Putamen (tissue), 1 donor: ENCODE data around the gene UQCRHL.
"Not testable (repeated sequence)": the region's sequence is repeated elsewhere in the genome, so short reads cannot be mapped to it uniquely, and the experiment has no call there.

ENCODE experiments used
- DNase-seq: peaks from one replicate; pipeline ENCODE4 v3.0.0-alpha.2; 2016; ENCODE audit warnings: low spot score

The UQCRHL gene

DNA sequence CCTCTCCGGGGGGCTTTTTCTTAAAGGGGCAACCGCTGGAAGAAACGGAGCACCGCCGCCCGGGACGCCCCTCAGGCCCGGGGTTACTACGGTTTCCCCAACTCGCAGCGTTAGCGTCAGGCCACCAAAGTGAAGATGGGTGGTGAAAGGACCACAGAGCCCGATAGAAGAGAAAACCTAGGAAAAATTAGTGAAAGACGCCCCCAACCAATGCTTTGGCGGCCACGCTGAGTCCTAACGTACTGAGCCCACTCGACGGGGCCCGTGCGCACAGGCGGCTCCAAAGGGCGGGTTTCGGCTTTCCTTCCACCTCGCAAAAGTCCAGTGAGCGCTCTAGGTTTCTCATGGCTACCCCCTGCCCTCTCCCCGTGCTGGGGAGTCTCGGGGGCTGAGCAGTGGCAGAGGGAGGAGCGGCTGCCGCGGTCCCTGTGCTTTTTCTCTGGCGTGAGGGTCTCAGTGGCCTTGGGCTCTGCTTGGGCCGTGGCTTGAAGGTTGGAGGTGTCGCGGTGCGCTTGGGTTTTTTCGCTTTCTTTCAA is 27.8 kb upstream of the UQCRHL start:
- no peak for DNase-seq

DNA sequence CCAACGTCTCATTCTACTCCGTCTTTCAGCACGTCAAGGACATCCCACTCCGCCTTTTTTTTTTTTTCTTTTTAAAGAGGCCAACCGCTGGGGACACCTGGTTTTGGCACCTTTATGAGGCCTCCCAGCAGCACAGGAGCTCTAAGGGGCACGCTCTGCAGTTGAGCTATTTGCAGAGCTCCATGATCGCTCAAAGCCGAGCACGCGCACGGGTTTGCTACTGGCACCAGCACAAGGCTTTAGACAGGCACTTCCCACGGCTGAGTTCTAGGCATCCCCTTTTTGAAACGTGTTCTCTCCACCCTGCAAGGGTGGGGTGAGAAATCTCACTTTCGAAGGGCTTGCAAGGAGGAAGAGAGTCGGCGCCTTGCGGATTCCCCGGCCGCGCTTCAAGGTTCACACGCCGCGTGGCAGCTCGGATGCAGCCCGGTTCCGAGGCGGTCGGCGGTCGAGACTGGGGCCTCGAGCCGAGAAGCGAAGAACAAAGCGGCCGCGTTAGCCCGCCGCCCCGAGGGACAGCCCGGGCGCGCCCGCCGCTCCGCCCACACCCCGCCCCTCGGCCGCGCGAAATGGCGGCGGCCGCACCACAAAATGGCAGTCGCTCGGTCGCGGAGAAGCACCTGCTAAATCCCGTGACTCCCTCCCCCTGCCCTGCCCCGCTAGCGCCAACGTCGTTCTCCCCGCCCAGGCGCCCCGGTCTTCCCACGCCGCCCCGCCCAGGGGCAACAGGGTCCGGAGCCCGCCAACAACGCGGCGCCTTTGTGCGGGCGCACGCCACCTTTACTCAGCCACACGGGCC is 27.2 kb upstream of the UQCRHL start:
- peak; percentile 89 for DNase-seq

DNA sequence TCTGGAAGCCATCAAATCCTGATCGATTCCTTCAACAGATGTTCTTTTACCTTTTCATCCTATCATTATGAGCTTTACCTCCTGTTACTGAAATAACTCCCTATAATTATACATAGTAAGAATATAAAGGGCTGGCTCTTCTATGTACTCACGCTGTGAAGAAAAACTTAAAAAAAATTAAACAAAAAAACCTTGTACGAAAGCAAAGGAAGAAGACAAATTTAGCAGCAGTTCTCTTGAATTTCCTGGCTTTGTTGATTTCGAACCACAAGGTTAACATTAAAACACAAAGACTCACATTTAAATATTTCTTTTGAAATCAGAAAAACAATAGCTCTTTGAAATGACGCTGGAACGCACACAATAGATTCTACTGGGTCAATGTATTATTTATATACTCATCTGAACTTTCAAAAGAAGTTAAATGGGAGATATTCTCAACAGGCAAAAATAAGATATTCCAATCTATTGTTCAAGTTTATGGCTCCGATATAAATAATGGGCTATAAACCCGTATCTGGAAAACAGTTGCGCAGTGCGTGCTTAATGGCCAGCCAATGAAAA is 26.5 kb upstream of the UQCRHL start:
- no peak for DNase-seq

DNA sequence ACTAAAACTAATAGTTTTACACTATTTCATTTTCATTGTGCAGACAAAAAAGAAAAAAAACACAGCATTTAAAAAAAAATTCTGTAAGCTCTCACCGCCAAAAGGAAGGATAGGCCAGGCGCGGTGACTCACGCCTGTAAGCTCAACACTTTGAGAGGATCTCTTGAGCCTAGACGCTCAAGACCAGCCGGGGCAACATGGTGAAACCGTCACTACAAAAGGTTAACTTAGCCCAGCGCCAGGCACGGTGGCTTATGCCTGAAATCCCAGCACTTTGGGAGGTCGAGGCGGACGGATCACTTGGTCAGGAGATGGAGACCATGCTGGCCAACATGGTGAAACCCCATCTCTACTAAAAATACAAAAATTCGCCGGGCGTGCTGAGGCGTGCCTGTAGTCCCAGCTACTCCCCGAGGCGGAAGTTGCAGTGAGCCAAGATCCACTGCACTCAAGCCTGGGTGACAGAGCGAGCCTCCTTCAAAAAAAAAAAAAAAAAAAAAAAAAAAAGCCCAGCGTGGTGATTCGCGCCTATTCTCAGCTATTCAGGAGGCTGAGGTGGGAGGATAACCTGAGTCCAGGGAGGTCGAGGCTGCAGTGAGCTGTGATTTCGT is 25.7 kb upstream of the UQCRHL start:
- peak; percentile 47 for DNase-seq

- DNase-seq = no peak
Observed at GRCh38 chr1:15830258-15830657, 22.8 kb upstream of the UQCRHL start.

GRCh38 chr1:15828931-15829330 is 21.5 kb upstream of the UQCRHL start:
- not testable (repeated sequence) for DNase-seq

- DNase-seq = not testable (repeated sequence)
Observed at GRCh38 chr1:15827567-15827966, 20.1 kb upstream of the UQCRHL start.

DNA sequence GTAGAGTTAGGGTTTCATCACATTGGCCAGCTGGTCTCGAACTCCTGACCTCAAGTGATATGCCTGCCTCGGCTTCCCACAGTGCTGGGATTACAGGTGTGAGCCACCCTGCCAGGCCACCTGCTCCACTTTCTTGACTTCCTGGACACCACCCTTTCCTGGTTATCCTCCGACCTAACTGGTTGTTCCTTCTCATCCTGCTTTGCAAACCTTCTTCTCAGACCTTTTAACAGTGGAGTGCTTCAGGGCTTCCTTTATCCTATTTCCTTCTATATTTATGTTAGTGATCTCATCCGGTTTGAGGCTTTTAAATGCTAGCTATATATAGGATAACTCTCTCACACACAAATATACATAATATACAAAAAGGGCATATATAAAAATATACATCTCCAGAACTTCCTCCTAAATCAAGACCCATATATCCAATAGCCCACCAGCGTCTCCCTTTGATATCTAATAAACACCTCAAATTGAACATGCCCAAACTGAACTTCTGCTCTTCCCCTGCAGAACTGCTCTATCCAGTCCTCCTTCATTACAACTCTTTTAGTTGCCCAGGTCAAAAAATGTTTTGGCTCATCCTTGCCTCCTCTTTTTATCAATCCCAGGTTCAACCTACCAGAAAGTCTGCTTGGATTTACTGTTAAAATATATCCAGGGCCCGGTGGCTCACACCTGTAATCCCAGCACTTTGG is 19.5 kb upstream of the UQCRHL start:
- no peak for DNase-seq

DNA sequence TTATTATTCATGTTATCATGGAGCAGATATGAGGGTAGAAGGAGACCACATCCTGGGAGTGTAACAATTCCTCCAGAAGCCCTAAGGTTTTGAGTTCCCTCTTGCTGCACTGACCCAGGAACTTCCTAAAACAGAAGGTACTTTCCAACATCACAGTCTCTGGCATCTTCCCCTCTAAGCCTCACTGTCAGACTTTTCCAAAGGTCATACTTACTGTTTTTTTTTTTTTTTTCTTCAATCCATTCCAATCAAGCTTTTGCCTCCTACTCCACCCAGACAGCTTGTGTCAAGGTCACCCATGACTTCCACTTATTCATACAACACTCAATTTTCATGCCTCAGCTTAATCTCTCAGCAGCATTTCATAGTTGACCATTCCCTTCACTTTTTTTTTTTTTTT is 18.4 kb upstream of the UQCRHL start:
- no peak for DNase-seq

DNA sequence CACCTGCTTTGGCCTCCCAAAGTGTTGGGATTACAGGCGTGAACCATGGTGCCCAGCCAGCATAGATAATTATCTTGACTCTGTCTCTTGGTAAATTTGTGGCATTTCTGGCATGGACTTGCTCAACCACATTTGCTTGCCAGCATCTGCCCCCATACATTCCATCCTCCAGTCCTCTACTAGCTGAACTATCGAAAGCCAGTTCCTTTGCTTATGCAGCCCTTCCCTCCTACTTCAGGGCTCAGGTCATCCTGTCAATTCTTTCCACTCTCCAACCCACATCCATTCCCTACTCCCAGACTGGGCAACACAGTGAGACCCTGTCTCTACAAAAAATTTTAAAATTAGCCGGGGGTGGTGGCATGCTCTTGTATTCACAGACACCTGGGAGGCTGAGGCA is 13.0 kb upstream of the UQCRHL start:
- no peak for DNase-seq

- no peak for DNase-seq
Observed at GRCh38 chr1:15816674-15817073, 9.2 kb upstream of the UQCRHL start.

DNA sequence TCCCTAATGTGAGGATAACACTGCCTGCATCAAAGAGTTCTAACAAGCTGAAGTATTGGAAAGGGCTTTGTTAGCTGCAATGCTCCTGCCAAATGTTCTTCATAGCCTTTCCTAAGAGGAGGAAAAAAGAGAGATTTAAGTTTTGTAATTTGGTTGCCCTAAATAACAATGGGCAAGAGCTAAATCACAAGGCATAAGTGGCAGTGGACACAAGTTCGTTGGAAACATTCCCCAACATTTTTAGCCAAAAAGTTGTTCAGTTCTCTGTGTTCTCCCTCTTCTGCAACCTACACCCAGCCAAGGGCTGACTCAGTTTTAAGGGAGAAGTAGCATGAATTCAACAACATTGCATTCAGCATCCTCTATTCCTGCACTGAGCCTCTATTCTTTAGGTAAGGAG is 2.6 kb upstream of the UQCRHL start:
- DNase-seq = peak; percentile 55

DNA sequence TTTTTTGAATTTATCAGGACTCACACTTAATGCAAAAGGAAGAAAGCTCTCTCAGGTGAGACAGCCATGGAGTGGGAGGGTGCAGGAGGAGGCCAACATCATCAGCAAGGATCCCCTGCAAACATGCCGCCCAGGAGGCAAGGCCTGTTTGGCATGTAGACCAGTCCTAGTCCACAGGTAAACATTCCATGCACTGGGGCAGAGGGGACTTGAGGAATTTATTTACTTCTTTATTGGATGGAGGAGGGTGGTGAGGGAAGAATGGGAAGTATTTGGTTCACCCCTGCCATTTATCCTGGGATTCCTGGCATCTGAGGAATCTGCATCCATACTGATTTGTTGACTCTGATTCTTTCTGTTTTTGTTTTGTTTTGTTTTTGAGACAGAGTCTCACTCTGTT is 1.5 kb upstream of the UQCRHL start:
- DNase-seq = no peak

DNA sequence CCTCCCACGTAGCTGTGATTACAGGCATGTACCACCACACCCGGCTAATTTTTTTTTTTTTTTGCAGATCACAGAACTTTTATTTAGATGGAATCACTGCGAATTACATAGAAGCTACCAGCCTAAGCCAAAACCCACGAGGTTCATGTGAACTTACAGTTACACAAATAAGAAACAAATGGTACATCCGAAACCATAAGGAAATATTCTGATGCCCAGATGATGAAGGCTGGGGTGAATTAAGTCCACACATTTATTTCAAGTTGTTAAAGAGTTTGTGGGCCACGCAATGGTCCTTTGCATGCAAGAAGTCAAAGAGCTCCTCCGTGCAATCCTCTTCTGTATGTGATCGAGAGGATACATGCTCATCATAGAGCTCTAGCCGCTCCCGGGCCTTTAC is 328 bp downstream of the UQCRHL start:
- DNase-seq = no peak

DNA sequence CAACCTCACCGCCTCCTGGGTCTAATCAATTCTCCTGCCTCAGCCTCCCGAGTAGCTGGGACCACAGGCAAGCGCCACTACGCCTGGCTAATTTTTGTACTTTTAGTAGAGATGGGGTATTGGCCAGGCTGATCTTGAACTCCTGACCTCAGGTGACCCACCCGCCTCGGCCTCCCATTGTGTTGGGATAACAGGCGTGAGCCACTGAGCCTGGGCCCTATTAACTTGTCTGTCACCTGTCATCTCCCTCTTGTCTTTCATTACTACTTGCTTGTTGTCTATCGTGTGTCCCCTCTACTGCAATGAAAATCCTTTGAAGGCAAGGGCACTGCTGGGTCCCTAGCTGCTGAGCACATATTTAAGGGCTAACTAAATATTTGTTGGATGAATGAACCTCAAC is 3.4 kb downstream of the UQCRHL start:
- DNase-seq = no peak

DNA sequence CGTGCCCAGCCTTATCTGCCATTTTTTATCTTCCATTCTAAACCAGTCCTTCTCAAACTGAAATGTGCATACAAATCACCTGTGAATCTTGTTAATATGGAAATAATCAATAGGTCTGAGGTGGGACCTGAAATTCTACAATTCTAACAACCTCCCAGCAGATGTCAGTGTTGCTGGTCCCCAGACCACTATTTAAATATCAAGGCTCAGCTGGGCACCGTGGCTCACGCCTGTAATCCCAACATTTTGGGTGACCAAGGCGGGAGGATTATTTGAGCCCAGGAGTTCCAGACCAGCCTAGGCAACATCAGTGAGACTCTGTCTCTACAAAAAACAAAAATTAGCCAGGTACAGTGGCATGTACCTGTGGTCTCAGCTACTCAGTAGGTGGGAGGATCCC is 4.1 kb downstream of the UQCRHL start:
- DNase-seq = no peak

DNA sequence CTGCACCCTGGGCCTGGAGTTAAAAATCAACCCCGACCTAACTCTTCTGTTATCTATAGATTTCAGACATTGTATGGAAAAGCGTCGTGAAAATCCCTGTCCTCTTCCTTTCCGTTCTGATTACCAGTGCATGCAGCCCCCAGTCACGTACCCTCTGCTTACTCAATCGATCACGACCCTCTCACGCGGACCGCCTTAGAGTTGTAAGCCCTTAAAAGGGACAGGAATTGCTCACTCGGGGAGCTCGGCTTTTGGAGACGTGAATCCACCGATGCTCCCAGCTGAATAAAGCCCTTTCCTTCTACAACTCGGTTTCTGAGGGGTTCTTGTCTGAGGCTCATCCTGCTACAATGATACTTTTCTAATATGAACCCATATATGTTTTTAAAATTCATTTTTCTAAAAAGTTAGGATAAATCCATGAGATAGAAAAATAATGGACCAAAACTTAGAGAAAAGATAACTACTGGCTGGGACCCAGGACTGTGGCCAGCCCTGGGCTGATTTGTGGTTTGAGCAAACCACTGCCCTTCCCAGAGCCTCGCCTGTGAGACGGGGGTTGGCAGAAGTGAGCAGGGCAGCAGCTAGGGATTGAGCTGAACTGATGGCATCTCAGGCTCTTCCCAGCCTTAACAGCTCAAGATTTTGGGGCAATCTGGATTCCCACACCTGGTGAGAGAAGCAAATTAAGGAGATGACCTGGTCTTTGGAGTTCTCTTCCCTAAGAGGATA is 5.0 kb downstream of the UQCRHL start:
- DNase-seq = no peak

DNA sequence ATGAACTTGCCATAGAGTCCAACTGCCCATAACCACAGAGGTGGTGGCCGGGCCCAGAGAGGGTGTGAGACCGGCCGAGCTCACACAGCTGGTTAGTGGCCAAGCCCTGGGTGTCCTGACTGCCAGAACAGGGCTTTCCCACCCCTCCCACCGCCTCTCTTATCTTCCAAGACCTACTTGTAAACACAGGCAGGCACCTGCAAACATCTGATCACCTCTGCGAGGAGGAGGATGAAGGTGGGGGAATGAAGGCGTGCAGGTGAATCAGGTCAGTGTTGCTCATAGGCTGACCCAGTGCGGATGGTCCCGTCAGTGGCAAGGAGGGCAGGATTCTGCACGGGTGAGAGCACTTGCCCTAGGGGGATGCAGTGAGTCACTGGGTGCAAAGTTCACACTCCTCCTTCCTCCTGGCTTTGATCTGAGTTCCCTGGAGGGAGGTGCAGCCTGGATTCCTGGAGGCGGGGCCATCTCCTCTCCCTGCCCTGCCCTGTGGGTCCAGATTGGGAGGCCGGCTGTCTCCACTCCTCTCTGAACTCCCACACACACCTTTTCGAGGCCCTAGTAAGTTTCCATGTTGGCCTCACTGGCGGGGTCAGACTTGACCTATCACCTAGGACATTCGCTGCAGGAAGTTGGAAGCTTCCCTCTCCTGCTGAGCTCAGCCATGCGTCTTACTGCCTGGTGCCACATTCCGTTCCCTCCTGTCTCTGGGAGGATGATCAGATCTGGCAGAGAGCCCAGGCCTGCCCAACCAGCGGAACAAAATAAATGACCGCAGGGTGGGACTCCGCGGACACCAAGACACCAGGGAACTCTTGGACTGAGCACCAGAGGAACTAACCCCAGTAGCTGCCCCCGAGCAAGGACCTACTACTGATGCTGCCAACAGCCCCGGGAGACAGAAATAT is 7.3 kb downstream of the UQCRHL start:
- no peak for DNase-seq

GRCh38 chr1:15799004-15799867 is 8.2 kb downstream of the UQCRHL start:
- no peak for DNase-seq
